ENCODE results near the gene EGFLAM. TPM values are rescaled to one million over a fixed set of nuclear protein-coding genes. Genes with fewer than 3 reads are reported as not detected.

EGFLAM gene
- total RNA-seq, 6 experiments from 2014 or later = 1.1 to 7.2 (median 6.0) TPM

DNA sequence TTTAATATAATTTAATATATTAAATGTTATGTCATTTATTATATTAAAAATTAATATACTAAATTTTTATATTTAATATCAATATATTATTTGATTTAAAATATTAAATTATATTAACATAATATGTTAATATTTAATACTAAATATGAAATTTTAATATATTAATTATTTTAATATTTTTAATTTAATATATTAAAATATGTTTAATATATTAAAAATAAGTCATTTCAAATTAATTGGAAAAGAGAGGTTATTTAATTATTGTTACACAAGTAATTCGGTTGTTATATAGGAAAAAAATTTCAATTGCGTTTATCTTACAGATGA, 183.9 kb downstream of the EGFLAM start:
- Mint-ChIP-seq H3K36me3 (ENCODE audit: low read depth) (no peaks in the 10 kb centered on the region), H3K27ac (no peak overlapping the region), H3K4me1 (ENCODE audit: low read depth) (peaks cover 12% of the 10 kb centered on the region; the same call in 1 of the 2 replicates), H3K9me3 (no peaks in the 10 kb centered on the region), H3K27me3 (ENCODE audit: insufficient read depth) (peaks cover 14% of the 10 kb centered on the region), H3K4me3 (no peak overlapping the region)
- DNase-seq = no peak
- TF ChIP-seq, protein P1, sequence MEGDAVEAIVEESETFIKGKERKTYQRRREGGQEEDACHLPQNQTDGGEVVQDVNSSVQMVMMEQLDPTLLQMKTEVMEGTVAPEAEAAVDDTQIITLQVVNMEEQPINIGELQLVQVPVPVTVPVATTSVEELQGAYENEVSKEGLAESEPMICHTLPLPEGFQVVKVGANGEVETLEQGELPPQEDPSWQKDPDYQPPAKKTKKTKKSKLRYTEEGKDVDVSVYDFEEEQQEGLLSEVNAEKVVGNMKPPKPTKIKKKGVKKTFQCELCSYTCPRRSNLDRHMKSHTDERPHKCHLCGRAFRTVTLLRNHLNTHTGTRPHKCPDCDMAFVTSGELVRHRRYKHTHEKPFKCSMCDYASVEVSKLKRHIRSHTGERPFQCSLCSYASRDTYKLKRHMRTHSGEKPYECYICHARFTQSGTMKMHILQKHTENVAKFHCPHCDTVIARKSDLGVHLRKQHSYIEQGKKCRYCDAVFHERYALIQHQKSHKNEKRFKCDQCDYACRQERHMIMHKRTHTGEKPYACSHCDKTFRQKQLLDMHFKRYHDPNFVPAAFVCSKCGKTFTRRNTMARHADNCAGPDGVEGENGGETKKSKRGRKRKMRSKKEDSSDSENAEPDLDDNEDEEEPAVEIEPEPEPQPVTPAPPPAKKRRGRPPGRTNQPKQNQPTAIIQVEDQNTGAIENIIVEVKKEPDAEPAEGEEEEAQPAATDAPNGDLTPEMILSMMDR (IDR thresholded peaks at IDR 0.05) = no peak

- Mint-ChIP-seq H3K9me3 (no peaks in the 10 kb centered on the region), H3K4me3 (no peak overlapping the region), H3K27me3 (ENCODE audit: insufficient read depth) (peaks cover 14% of the 10 kb centered on the region; the same call in 1 of the 2 replicates), H3K36me3 (ENCODE audit: low read depth) (no peaks in the 10 kb centered on the region), H3K27ac (no peak overlapping the region), H3K4me1 (ENCODE audit: low read depth) (peaks cover 12% of the 10 kb centered on the region; the same call in 1 of the 2 replicates)
- no peak for DNase-seq
- TF ChIP-seq, protein P1 (IDR thresholded peaks at IDR 0.05) = no peak
Measured at GRCh38 chr5:38443390-38443789, 185.0 kb downstream of the EGFLAM start.

DNA sequence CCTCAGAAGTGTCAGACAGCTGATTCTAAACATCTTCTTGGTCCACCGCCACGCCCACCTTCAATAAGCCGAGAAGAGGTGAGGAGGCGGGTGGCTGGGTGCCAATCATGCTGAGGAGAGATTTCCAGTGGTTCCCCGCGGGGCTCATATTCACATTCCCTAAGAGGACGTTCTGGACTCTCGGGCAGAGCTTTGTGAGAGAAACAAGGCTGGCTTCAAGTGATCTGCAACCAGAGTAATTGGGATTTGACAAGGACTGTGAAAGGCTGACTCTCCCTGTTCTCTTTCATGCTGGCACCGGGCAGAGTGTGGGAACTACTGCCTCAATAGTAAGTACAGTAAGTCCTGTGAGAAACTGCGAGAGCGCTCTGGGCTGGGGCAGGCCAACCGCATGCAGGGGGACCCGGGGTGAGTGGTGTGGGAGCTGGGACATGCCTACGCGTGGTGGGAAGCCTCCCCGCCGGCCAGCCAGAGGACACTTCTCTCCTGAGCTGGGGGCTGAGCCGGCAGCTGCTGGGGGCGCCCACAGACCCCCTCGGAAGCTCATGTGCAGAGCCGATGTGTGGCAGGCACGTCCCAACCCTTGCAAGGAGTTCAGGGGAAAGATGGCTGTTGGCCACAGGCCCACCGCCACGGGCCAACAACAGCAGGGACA, 187.1 kb downstream of the EGFLAM start:
- Mint-ChIP-seq H3K9me3 (no peaks in the 10 kb centered on the region), H3K4me3 (peak overlapping the region; percentile 88), H3K27ac (peak overlapping the region; percentile 89; the same call in 1 of the 2 replicates), H3K36me3 (ENCODE audit: low read depth) (no peaks in the 10 kb centered on the region), H3K4me1 (ENCODE audit: low read depth) (peaks cover 12% of the 10 kb centered on the region; the same call in 1 of the 2 replicates), H3K27me3 (ENCODE audit: insufficient read depth) (peaks cover 15% of the 10 kb centered on the region; the same call in 1 of the 2 replicates)
- TF ChIP-seq, protein P1 (IDR thresholded peaks at IDR 0.05) = no peak
- no peak for DNase-seq

GRCh38 chr5:38446029-38446522, 187.7 kb downstream of the EGFLAM start:
- Mint-ChIP-seq H3K36me3 (ENCODE audit: low read depth) (no peaks in the 10 kb centered on the region), H3K27ac (peak overlapping the region; percentile 89; the same call in 1 of the 2 replicates), H3K9me3 (no peaks in the 10 kb centered on the region), H3K4me1 (ENCODE audit: low read depth) (peaks cover 12% of the 10 kb centered on the region; the same call in 1 of the 2 replicates), H3K27me3 (ENCODE audit: insufficient read depth) (peaks cover 16% of the 10 kb centered on the region; the same call in 1 of the 2 replicates), H3K4me3 (peak overlapping the region; percentile 88)
- no peak for DNase-seq
- TF ChIP-seq, protein P1 (IDR thresholded peaks at IDR 0.05) = no peak

- H3K27ac Mint-ChIP-seq = no peak overlapping the region; the same call in 1 of the 2 replicates
- H3K4me3 Mint-ChIP-seq = peak overlapping the region; percentile 88; the same call in 1 of the 2 replicates
- H3K27me3 Mint-ChIP-seq (ENCODE audit: insufficient read depth) = peaks cover 16% of the 10 kb centered on the region; the same call in 1 of the 2 replicates
- H3K4me1 Mint-ChIP-seq (ENCODE audit: low read depth) = peaks cover 12% of the 10 kb centered on the region; the same call in 1 of the 2 replicates
- H3K36me3 Mint-ChIP-seq (ENCODE audit: low read depth) = no peaks in the 10 kb centered on the region
- H3K9me3 Mint-ChIP-seq = no peaks in the 10 kb centered on the region
- TF ChIP-seq, protein P1 (IDR thresholded peaks at IDR 0.05) = no peak
- DNase-seq = no peak
Measured at GRCh38 chr5:38447056-38447455, 188.7 kb downstream of the EGFLAM start.
